ENCODE measurements around the gene FCRL2.

FCRL2 gene

GRCh38 chr1:157776971-157777391 lies at the start of gene FCRL2:
TSS of gene FCRL2 (minus strand) at chr1:157777132. CDS start at chr1:157777073, 59 bp downstream.
- no peak for FAIRE-seq

- no peak for FAIRE-seq
These were observed 43.4 kb upstream of the FCRL2 start for GRCh38 chr1:157820299-157820698.

GRCh38 chr1:157819896-157820295 lies 43.0 kb upstream of the FCRL2 start, which contains the start of gene FCRL1:
TSS of gene FCRL1 (minus strand) at chr1:157820120. CDS start at chr1:157820037, 83 bp downstream.
- FAIRE-seq, result no peak

- FAIRE-seq, result no peak
These were observed 42.3 kb upstream of the FCRL2 start for GRCh38 chr1:157819215-157819614.

GRCh38 chr1:157813269-157813668 lies 36.3 kb upstream of the FCRL2 start:
- no peak for FAIRE-seq

- no peak for FAIRE-seq
These were observed 29.7 kb upstream of the FCRL2 start for GRCh38 chr1:157806431-157807149.

GRCh38 chr1:157803851-157804250 lies 26.9 kb upstream of the FCRL2 start:
- FAIRE-seq, result no peak

GRCh38 chr1:157799996-157800395 lies 23.1 kb upstream of the FCRL2 start:
- FAIRE-seq, result no peak

GRCh38 chr1:157798211-157798610 lies 21.3 kb upstream of the FCRL2 start:
- FAIRE-seq, result no peak

- no peak for FAIRE-seq
These were observed 8.3 kb upstream of the FCRL2 start for GRCh38 chr1:157785248-157785647.

- FAIRE-seq, result no peak
These were observed 7.9 kb upstream of the FCRL2 start for GRCh38 chr1:157784801-157785200.

GRCh38 chr1:157782931-157783330 lies 6.0 kb upstream of the FCRL2 start:
- FAIRE-seq, result no peak

- no peak for FAIRE-seq
These were observed 4.1 kb upstream of the FCRL2 start for GRCh38 chr1:157781048-157781447.

- FAIRE-seq, result no peak
These were observed 1.6 kb downstream of the FCRL2 start for GRCh38 chr1:157775101-157775870.

GRCh38 chr1:157774412-157774811 lies 2.5 kb downstream of the FCRL2 start:
- no peak for FAIRE-seq

- FAIRE-seq, result no peak
These were observed 3.2 kb downstream of the FCRL2 start for GRCh38 chr1:157773493-157774350.

- no peak for FAIRE-seq
These were observed 5.1 kb downstream of the FCRL2 start for GRCh38 chr1:157771661-157772425.

GRCh38 chr1:157770442-157771043 lies 6.4 kb downstream of the FCRL2 start:
- FAIRE-seq, result no peak

- no peak for FAIRE-seq
These were observed 10.1 kb downstream of the FCRL2 start for GRCh38 chr1:157766792-157767191.

GRCh38 chr1:157758018-157758417 lies 18.9 kb downstream of the FCRL2 start:
- FAIRE-seq, result no peak

- FAIRE-seq, result no peak
These were observed 23.3 kb downstream of the FCRL2 start for GRCh38 chr1:157753611-157754010.

GRCh38 chr1:157751283-157751682 lies 25.6 kb downstream of the FCRL2 start:
- no peak for FAIRE-seq

All from islet of Langerhans (tissue), 1 donor.